HuH-7.5 (cell line): ENCODE data around the gene PHF20.
A peak's percentile ranks its signal among the peaks of the same experiment; 100 is the strongest.
"Not testable (repeated sequence)": the region's sequence is repeated elsewhere in the genome, so short reads cannot be mapped to it uniquely, and the experiment has no call there.

ENCODE experiments used
- DNase-seq: peaks from one replicate; pipeline ENCODE4 v3.0.0; 2011; ENCODE audit warnings: low spot score

Gene PHF20

DNA sequence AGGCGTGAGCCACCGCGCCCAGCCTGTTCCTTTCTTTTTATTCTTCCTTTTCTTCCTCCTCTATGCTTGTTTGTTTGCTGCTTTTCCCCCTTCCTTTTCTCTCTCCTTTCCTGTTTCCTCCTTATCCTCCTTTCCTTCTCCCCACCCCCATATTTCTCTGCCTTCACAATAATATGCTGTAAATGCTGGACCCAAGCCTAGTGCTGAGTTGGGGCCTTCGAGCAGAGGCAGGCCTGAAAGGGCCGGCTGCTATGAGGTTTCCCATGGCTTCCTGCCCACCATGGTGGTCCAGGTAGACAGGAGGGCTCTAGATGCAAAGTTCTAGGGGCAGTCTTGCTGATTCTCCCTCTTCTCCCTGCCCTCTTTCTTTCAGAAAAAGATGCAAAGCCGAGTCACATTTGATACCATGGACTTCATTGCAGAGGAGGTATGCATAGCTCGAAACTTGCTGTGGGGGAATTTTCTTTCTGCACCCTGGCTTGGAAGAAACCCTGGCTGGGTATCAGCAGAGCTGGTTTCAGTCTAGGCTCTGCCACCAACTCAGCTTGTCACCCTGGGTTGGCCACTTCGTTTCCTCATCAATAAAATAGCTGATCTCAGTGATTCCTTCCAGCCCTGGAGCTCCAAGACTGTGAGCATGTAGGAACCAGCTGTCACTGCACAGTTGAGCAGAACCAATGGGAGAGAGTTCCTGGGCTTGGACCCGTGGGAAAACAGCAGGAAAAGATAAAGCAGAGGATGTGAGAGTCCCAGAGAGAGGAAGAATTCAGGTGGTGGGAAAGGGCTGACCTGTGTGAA lies 204.0 kb downstream of the PHF20 start:
- DNase-seq, result no peak

DNA sequence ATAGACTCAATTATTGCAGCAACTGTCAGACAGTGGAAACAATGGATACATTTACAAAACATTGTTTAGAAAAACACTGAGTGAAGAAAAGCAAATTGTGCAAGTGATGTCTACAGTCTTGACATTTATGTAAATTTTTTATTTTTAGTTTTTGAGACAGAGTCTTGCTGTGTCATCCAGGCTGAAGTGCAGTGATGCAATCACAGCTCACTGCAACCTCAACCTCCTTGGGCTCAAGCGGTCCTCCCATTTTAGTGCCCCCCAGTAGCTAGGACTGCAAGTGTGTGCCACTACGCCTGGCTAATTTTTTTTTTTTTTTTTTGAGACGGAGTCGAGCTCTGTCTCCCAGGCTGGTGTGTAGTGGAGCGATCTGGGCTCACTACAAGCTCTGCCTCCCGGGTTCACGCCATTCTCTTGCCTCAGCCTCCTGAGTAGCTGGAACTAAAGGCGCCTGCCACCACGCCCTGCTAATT lies 206.3 kb downstream of the PHF20 start:
- DNase-seq, result no peak

DNA sequence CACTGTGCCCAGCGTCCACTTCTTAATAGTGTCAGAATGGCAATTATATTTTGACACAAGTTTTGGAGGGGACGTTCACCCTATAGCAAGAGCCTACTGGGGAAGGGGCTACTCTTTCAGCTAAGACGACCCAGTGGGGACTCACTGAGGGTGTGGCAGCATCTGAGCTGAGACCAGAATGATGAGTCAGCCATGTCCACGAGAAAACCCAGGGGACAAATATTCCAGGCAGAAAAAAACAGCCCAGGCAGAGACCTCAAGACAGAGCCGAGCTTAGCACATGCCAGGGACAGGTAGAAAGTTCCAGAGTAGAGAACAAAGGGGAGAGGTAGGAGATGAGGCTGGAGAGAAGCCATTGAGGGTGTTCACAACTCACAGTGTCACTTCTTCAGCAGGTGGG lies 207.7 kb downstream of the PHF20 start:
- DNase-seq, result no peak

- no peak for DNase-seq
Measured at GRCh38 chr20:35981969-35982368, 210.2 kb downstream of the PHF20 start.

GRCh38 chr20:35984382-35984781 lies 212.6 kb downstream of the PHF20 start:
- no peak for DNase-seq

DNA sequence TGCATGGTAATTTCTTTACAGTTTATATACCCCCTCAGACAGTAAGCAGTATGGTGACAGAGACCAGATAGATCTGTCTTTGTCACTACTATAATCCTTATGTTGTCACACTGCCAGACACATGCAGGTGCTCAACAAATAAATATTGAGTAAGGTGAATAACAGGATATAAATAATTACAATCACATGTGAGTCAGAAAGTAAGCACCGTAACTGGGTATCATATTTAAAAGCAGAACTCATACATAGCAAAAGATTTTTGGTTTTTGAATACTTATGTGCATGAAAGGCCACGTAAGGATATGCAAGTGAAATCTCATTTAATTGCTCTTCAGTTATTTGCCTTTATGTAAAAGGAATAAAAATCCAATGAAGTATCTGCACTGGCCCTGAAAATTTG lies 214.0 kb downstream of the PHF20 start:
- no peak for DNase-seq

DNA sequence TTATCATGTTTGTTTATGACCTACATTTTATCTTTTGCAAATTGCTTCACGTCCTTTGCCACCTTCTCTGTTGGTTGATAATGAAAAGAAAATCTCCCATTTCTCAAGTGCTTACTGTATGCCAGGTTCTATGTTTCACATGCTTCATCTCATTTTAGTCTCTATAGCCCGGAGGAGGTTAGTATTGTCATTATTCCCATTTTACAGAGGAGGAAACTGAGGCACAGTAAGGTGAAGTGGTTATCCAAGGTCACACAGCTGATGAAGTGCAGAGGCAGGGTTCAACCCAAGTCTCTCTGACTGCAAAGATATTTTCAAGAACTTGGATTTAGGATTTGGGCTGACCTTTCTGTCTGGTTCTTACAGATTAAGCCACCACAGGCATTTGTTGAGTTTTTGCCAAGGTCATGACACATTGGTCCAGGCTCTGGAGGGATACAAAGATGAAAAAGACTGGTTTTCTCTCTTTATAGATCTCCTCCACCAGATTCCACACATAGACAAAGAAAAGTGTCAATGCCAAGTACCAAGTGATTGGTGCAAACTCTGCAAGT lies 217.2 kb downstream of the PHF20 start:
- no peak for DNase-seq

GRCh38 chr20:35991142-35991771 lies 219.4 kb downstream of the PHF20 start:
- DNase-seq, result peak; percentile 44

DNA sequence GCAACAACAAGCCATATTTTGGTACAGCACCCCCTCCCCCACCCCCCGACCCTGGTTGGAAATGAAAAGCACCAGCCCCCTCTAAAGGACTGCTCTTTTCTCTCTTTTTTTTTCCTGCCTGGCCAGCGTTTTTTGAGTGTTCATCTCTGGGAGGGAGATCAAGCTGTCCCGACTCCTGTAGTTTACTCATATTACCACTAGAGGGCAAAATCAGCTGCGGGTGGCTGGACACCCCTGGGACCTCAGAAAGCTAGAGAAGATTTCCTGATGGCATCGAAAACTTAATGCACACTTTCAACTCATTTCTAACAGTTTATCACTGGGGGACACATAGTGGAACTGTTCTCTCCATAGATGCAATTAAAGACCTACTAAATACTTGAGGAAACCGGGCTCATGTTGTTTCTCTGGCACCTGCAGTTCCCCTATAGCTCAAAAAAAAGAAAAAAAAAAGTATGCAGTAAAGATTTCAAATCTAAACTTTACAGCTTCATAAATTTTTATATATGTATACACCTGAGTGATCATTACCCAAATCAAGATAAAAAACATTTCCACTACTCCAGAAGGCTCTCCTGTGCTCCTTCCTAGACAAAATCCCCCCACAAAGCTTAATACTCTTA lies 221.0 kb downstream of the PHF20 start:
- peak; percentile 82 for DNase-seq

DNA sequence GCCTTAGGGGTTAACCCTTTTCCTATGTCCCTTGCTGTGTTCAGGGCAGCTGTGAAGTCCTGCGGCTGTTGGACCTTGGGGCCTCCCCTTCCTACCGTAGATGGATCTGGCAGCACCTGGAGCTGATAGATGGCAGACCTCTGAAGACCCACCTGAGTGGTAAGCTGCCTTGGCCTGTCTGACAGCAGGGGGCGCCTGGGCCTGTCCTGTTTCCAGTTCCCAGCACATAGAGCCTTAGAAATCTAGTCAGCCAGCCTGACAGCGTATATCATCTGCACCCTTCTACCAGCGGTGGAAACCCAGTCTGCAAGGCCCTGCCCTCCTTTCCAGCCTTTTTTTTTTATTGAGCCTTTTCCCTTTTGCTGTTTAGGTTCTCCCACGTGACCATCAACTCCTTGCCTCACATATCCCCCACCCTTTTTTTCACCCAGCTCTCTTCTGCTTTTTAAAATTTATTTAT lies 223.2 kb downstream of the PHF20 start:
- DNase-seq, result peak; percentile 84

- DNase-seq, result not testable (repeated sequence)
Measured at GRCh38 chr20:35996492-35996891, 224.7 kb downstream of the PHF20 start.
